Ishikawa (cell line): ENCODE measurements around the gene ZNF646.

Source experiments
- CEBPB ChIP-seq: IDR thresholded peaks from 2 replicates; pipeline ENCODE4 v1.6.1; 2012
- CREB1 ChIP-seq: IDR thresholded peaks from 2 replicates; pipeline ENCODE4 v1.6.1; 2012; ENCODE audit warnings: low read depth
- EGR1 ChIP-seq: IDR thresholded peaks from 2 replicates; pipeline ENCODE4 v1.6.1; 2012
- EP300 ChIP-seq: IDR thresholded peaks from 2 replicates; pipeline ENCODE4 v1.6.1; 2012; ENCODE audit warnings: borderline replicate concordance
- FOXM1 ChIP-seq: IDR thresholded peaks from 2 replicates; pipeline ENCODE4 v1.6.1; 2012; ENCODE audit warnings: low read depth, borderline replicate concordance
- NFIC ChIP-seq: IDR thresholded peaks from 2 replicates; pipeline ENCODE4 v1.6.1; 2012
- RAD21 ChIP-seq: IDR thresholded peaks from 2 replicates; pipeline ENCODE4 v1.6.1; 2012; ENCODE audit warnings: low read depth
- TAF1 ChIP-seq: IDR thresholded peaks from 2 replicates; pipeline ENCODE4 v1.6.1; 2012; ENCODE audit warnings: low read depth, mild to moderate bottlenecking
- TCF12 ChIP-seq: IDR thresholded peaks from 2 replicates; pipeline ENCODE4 v1.6.1; 2012; ENCODE audit warnings: low read depth
- TEAD4 ChIP-seq: IDR thresholded peaks from 2 replicates; pipeline ENCODE4 v1.6.1; 2012
- YY1 ChIP-seq: IDR thresholded peaks from 2 replicates; pipeline ENCODE4 v1.6.1; 2012; ENCODE audit warnings: low read depth
- ZBTB7A ChIP-seq: IDR thresholded peaks from 2 replicates; pipeline ENCODE4 v1.6.1; 2012; ENCODE audit warnings: low read depth
- TF ChIP-seq, protein P1 (sequence below): IDR thresholded peaks from 2 replicates; pipeline ENCODE4 v1.6.1; 2012
- TF ChIP-seq, protein P2 (sequence below): IDR thresholded peaks from 2 replicates; pipeline ENCODE4 v1.6.1; 2012; ENCODE audit warnings: low read depth, mild to moderate bottlenecking
- TF ChIP-seq, protein P3 (sequence below): IDR thresholded peaks from 2 replicates; pipeline ENCODE4 v1.6.1; 2012

Gene ZNF646

DNA sequence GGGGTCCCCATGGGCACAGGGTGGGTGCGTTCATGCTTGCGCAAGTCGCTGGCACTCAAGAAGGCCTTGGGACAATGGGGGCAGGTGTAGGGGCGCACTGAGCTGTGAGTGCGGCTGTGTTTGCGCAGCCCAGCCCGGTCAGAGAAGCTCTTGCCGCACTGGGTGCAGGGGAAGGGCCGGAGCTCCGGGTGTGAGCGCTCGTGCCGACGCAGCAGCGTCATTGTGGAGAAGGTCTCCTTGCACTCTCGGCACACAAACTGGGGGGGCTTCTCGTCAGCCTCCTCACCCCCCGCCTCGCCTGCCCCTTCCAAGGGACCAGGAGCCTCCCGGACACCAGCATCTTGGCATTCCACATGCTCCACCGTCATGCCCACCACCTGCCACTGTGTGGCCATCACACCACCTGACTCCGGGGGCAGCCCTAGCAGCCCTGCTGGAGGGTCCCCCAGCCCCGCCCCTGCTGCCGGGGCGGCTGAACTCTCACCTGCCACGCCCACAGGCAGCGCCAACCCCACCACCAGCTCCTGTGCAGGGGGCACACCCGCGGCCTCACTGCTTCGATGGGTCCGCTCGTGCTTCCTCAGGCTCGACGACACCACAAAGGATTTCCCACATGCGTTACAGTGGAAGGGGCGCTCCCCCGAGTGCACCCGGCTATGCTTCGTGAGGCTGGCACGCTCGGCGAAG lies 13.0 kb upstream of the ZNF646 start:
- TF ChIP-seq CEBPB (no peak), EP300 (no peak), ZBTB7A (no peak), EGR1 (no peak), TAF1 (no peak), FOXM1 (no peak), TCF12 (no peak), CREB1 (no peak), NFIC (no peak), YY1 (no peak), RAD21 (no peak), TEAD4 (no peak)
- TF ChIP-seq, protein P1, sequence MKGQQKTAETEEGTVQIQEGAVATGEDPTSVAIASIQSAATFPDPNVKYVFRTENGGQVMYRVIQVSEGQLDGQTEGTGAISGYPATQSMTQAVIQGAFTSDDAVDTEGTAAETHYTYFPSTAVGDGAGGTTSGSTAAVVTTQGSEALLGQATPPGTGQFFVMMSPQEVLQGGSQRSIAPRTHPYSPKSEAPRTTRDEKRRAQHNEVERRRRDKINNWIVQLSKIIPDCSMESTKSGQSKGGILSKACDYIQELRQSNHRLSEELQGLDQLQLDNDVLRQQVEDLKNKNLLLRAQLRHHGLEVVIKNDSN: no peak
- TF ChIP-seq, protein P2, sequence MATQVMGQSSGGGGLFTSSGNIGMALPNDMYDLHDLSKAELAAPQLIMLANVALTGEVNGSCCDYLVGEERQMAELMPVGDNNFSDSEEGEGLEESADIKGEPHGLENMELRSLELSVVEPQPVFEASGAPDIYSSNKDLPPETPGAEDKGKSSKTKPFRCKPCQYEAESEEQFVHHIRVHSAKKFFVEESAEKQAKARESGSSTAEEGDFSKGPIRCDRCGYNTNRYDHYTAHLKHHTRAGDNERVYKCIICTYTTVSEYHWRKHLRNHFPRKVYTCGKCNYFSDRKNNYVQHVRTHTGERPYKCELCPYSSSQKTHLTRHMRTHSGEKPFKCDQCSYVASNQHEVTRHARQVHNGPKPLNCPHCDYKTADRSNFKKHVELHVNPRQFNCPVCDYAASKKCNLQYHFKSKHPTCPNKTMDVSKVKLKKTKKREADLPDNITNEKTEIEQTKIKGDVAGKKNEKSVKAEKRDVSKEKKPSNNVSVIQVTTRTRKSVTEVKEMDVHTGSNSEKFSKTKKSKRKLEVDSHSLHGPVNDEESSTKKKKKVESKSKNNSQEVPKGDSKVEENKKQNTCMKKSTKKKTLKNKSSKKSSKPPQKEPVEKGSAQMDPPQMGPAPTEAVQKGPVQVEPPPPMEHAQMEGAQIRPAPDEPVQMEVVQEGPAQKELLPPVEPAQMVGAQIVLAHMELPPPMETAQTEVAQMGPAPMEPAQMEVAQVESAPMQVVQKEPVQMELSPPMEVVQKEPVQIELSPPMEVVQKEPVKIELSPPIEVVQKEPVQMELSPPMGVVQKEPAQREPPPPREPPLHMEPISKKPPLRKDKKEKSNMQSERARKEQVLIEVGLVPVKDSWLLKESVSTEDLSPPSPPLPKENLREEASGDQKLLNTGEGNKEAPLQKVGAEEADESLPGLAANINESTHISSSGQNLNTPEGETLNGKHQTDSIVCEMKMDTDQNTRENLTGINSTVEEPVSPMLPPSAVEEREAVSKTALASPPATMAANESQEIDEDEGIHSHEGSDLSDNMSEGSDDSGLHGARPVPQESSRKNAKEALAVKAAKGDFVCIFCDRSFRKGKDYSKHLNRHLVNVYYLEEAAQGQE: no peak
- TF ChIP-seq, protein P3, sequence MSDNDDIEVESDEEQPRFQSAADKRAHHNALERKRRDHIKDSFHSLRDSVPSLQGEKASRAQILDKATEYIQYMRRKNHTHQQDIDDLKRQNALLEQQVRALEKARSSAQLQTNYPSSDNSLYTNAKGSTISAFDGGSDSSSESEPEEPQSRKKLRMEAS: no peak

DNA sequence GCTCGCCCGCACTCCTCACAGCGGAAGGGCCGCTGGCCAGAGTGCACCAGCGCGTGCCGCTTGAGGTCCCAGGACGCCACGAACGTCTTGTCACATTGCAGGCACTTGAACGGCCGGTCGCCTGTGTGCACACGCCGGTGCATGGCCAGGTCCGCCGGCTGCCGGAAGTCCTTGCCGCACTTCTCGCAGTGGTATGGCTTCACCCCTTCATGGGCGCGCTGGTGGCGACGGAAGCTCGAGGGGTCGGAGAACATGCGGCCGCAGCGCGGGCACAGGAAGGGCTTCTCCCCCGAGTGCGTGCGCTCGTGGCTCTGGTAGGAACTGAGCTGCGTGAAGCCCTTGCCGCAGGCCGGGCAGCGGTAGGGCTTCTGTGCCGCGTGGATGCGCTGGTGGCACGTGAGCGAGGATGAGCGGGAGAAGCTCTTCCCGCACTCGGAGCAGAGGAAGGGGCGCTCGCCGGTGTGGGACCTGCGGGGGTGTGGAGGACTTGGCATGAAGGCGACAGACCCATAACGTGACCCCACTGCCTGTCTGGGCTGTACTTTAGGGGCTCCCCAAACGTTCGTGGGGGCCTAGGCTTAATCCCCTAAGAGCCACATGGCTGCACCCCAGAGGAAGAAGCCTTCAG lies 12.3 kb upstream of the ZNF646 start:
- TF ChIP-seq NFIC: no peak
- no peak for TF ChIP-seq TEAD4
- TF ChIP-seq EGR1: no peak
- TF ChIP-seq FOXM1: no peak
- TF ChIP-seq TCF12: no peak
- TF ChIP-seq CREB1: no peak

DNA sequence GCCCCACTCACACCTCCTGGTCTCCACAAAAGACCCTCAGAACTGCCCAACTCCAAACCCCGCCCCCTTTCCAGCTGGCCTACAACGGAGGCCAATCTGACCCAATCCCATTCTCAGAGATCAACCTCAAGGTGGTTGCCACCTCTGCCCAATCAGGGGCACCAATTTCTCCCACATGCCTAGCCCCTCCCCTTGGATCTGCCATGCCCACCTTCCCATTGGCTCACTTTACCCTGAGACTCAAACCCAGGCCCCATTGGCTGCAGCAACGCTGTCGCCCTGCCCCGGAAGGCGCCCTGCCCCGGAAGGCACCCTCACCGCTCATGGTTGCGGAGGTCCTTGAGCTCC lies 10.8 kb upstream of the ZNF646 start:
- TF ChIP-seq EP300 (no peak), RAD21 (no peak)

DNA sequence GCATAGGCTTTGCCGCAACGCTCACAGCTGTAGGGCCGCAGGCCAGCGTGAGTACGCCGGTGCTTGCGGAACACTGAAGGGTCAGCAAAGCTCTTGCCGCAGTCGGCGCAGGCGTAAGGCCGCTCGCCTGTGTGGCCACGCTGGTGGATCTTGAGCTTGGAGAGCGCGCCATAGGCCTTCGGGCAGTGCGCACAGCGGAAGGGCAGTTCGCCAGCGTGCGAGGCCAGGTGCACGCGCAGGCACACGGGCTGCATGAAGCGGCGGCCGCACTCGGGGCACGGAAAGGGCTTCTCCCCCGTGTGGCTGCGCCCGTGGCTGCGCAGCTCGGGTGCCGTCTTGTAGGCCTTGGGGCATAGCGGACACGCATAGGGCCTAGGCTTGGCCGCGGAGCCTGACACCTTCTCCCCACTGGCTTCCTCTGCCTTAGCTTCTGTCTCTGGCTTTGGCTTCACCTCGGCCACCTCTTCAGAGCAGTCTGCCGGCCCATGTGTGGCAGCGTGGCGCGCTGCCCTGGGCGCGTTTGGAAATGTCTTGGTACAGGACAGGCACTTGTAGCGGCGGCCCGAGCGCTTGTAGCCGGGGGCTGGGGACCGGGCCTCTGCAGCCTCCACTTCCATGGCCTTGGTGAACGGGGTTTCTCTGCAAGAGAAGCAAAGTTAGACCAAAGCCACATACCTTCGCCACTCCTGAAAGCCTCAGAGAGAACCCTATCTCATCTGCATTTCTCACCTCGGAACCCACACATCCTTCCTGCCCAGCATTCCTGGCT lies 10.2 kb upstream of the ZNF646 start:
- TF ChIP-seq, protein P3: no peak
- TF ChIP-seq, protein P2: no peak
- TF ChIP-seq TEAD4: no peak
- TF ChIP-seq TCF12: no peak
- TF ChIP-seq RAD21: no peak
- TF ChIP-seq EP300: no peak
- no peak for TF ChIP-seq FOXM1
- TF ChIP-seq, protein P1: no peak
- no peak for TF ChIP-seq YY1
- no peak for TF ChIP-seq ZBTB7A
- TF ChIP-seq CEBPB: no peak
- TF ChIP-seq CREB1: no peak
- TF ChIP-seq TAF1: no peak
- TF ChIP-seq EGR1: no peak
- no peak for TF ChIP-seq NFIC

DNA sequence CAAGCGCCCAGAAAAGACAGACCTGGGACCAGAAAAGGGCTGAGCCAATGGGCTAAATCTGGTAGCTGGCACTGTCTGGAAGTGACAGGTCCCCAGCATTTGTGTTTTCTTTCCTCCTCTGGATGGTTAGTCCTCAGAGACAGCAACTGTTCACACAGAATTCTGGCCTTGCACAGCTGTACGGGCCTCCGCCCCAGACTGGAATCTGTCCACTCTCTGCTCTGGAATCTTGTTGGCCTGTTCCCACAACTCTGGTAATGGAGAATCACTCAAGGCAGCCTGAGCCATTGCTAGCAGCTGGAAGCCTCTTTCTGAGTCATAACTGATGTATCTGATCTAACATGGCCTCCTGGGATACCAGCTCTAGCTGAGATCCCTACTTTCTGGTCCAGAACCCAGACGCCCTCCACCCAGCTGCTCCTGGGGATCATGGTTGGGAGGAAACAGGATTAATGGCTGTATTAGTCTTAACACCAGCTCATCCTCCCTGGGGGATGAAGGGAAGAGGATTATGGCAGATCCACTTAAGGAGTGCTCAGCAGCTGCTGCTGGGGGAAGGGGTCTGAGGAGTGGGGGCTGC lies 9.2 kb upstream of the ZNF646 start:
- TF ChIP-seq CEBPB (no peak), TEAD4 (0 out of 2 replicates have a peak, but pooled peaks have one; percentile 17), FOXM1 (no peak), YY1 (0 out of 2 replicates have a peak, but pooled peaks have one; percentile 18)
